Activated CD4-positive, alpha-beta T cell treated with anti-CD3 and anti-CD28 coated beads, Interleukin-10, Interleukin-2, amounts not matched to agents 100 ng/mL and 50 ng/mL, durations not matched to agents 16 hours and 8 hours (primary cell): ENCODE results near the gene PRDM8.

Experiments
- DNase-seq: peaks from one replicate; pipeline ENCODE4 v3.0.0-alpha.2; 2020

Gene PRDM8

DNA sequence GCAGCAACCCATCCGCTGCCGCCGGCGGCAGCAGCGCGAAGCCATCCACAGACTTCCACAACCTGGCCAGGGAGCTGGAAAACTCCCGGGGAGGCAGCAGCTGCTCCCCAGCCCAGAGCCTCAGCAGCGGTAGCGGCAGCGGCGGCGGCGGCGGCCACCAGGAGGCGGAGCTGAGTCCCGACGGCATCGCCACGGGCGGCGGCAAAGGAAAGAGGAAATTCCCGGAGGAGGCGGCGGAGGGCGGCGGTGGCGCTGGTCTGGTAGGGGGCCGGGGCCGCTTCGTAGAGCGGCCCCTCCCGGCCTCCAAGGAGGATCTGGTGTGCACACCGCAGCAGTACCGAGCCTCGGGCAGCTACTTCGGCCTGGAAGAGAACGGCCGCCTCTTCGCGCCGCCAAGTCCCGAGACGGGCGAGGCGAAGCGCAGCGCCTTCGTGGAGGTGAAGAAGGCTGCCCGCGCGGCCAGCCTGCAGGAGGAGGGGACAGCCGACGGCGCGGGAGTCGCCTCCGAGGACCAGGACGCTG, 4.9 kb downstream of the PRDM8 start:
- DNase-seq, result peak; percentile 80

DNA sequence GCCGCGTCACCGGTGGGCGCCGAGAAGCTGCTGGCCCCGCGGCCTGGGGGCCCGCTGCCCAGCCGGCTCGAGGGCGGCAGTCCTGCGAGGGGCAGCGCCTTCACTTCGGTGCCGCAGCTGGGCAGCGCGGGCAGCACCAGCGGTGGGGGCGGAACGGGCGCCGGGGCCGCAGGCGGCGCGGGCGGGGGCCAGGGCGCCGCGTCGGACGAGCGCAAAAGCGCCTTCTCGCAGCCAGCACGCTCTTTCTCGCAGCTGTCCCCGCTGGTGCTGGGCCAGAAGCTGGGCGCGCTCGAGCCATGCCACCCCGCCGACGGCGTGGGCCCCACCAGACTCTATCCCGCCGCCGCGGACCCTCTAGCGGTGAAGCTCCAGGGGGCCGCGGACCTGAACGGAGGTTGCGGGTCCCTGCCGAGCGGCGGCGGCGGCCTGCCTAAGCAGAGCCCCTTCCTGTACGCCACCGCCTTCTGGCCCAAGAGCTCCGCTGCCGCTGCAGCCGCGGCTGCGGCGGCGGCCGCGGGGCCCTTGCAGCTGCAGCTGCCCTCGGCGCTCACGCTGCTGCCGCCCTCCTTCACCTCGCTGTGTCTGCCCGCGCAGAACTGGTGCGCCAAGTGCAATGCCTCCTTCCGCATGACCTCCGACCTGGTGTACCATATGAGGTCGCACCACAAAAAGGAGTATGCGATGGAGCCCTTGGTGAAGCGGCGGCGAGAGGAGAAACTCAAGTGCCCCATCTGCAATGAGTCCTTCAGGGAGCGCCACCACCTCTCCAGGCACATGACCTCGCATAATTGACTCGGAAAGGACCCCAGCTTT, 5.6 kb downstream of the PRDM8 start:
- peak; percentile 73 for DNase-seq

DNA sequence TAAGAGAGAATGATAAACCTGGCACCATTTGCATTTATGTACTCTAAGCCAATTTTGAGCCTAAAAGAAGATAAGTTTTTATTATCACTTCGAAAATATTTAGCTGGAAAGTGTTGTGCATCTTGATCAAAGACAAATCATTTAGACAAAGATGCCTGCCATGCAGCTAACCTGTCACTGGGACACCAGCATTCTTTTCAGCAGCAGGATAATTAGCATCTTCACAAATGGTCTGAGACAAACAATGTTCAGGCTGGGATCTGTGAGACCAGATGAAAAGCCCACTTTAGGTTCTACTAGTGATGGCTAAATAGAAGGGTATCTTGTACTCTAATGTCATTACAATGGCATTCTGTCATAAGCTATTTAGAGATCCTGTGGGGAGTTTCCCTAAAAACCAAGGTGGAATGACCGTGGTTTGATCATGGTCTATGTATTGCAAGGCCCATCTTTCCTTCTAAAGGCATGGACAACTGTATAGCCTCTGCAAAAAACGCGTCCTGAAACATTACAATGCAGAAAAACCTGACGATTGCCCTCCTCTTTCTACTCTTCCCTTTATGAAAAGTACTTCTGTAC, 7.2 kb downstream of the PRDM8 start:
- DNase-seq, result no peak

DNA sequence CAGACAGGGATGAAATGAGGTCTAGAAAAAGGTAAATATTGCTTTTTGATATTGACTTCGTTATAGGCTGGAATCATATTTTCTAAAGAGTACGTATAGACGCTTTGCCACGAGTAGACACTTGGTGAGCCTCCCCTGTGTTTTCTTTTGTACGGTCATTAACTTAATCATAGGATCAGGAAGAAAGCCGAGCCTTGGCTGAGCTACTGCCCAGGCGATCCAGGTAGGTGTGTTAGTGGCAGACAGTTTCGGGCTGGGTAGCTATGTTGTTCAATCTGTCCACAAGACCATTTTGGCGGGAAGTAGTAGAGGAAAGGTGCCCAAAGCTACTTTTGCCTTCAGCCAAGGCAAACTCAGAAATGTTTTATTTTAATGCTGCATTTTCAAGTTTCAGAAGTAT, 8.8 kb downstream of the PRDM8 start:
- no peak for DNase-seq

DNA sequence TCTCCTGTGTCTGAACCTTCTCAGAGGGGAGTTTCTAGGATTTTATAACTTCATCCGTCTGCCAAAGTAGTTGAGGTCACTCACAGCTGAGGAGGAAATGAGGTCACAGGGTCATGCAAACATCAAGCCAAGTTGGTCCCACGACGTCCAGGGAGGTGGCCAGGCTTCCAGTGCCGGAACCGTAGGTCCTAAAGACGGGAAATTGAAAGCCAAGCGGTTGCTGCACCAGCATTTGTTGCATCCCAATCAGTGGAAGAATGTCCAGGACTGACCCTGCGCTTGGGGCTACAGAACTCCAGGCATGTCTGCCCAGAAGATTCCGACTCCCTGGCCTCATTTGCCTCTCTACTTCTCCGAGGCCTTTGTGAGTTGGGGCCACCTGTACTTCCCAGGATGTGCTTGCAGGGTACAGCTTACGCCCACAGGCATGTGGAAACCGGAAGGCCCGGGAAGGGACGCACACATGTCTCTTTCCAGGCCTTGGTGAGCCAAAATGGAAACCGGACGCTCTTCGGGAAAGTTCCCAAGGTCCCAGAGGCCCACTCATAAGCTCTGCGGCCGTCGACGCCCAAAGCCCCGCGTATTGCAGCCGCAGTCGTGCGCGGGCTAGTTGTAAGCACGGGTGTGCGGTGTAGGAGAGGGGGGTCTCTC, 9.3 kb downstream of the PRDM8 start:
- no peak for DNase-seq

DNA sequence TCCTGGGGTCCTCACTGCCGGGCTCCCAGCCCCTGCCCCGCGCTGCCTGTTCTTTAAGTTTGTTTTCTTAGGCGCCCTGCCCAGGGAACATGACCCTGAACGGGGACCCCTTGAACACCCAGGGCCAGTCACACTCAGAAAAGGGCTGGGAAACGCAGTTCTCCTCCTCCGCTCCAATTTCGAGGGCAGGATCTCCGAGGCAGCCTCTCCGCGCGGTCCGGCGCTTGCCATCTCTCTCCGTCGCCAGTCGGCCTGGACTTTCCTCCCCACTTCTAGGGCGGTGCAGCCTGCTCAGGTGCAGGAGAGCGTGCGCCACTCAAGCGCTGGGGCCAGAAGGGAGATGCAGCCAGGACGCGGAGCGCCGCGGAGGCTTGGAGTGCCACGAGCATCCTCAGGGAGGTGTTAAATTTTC, 9.9 kb downstream of the PRDM8 start:
- no peak for DNase-seq

DNA sequence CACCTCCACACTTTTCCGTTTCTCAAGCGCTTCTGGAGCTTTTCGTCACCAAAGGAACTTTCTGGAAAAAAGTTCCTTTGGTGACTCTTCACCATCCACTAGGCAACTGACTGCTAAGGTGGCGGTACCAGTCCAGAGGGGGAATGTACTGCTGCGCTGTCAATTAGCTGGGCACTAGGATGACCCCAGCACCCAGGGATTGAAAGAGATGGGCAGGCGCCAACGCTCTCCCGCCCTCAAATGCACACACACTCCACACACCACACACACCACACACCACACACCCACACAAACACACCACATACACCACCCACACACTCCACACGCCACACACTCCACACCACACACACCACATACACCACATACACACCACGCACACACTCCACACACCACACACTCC, 10.4 kb downstream of the PRDM8 start:
- DNase-seq, result no peak

DNA sequence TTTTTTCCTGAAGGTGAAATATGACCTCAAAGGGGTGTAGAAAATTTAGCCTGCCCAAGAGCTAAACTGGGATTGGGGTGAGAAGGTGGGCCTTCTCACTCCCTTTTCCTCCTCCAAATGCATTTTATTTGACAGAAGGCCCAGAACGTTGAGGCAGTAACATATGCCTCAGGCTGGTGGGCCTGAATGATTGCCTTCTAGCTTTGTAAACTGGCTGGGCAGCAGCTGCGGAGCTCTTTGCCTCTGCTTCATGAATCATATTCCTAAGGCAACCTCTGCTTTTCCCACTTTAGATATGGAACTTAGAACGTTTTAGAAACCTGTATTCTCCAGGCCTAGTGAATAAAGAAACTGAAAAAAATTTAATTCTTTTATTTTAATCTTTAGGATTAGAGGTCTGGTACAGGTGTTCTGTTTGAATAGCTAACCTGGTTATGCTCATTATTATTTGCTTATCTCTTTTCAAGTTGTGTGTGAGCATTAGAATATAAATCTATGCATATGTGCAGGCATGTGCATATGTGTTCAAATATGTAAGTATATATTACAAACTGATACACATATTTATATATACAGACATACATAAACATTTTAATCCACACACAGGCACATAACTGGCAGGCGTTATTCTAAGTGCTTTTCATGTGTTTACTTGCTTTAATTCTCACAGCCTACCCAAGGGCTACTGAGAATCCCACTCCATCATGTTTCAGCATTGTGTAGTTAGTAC, 11.5 kb downstream of the PRDM8 start:
- no peak for DNase-seq

DNA sequence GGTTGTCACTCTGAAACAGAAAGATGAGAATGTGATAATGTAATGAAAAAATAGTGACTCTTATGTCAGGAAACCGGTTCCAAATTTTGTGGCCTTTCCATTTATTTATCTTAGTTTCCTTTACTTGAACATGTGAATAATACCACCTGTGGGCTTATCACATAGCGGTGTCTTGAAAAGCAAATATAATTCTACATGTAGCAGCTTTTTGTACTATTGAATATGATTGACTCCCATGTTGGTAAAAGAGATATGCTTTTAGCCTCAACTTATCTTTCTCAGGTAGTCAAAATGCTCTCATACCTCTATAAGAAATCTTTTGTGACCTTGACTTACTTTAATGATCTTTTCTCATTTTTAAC, 12.0 kb downstream of the PRDM8 start:
- DNase-seq, result no peak

DNA sequence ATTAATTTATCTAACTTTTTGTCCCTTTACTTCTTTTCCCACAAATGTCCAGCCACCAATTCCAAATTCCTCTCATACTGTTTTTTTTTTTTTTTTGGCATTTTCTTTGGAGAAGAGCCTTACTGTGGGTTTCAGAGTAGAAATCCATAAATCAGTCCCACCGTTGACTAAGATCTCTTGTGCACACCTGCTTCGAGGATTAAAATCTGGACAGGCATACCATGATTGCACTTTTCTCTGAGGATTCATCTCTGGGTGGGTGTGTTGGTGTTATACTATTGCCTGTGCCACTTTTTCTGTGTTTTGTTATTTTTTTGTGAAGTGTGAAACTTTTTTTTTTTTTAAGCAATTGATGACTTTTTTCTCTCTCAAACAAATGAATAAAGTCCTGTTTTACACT, 13.2 kb downstream of the PRDM8 start:
- DNase-seq, result no peak

DNA sequence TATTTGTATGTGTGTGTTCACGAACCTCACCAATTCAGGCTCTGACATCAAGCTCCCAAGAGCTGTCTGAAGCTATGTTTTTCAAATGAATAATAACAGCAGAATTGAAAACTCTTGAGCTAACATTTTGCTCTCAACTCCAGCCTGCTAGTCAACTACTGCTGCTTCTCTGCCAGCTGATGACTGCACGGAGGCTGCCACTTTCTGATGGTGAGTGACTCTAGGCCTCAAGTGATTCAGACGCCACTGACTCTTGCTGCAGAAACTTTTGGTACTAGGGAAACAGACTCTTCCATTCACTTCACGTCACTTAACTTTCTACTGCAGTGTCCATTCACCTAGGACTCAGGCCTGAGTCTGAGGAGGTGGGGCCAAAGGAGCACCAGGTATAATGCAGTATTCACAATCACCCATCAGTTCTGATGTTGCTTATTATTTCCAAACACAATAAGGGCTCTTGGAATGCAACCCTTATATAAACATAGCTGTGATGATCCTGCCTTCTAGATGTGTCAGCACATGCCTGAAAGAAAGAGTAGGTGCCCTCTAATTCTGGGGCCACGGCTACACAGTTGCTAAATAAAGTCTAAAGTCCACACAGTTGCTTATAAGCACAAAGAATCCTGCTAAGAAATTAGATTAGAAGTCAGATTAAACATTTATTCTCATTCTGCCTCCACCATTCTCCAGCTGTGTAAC, 16.0 kb downstream of the PRDM8 start:
- no peak for DNase-seq

DNA sequence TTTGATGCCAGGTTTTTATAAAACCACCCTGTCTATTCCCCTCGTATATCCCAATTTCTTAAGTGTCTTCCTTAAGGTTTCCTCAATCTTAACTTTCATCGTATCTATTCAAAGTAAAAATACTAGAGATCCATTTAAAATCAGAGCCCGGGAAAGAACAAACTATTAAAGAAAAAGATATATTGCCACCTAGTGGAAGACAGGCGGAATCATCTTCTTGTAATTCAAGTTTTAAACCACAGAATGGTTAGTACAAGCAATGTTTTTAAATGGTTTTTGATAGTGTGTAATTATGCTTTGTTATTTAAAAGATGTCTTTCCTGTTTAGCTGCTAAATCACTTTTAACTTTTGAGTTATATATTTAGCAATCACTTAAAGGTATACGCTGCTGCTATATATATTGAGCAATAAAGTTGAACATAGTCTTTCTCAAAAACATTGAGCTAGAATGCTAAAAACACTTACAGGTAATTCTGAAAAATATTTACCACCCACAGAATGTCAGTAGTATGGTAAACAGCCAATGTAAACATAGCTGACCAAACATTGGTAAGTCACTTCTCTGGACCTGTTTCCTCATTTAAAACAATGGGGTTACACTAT, 18.2 kb downstream of the PRDM8 start:
- peak; percentile 43 for DNase-seq

DNA sequence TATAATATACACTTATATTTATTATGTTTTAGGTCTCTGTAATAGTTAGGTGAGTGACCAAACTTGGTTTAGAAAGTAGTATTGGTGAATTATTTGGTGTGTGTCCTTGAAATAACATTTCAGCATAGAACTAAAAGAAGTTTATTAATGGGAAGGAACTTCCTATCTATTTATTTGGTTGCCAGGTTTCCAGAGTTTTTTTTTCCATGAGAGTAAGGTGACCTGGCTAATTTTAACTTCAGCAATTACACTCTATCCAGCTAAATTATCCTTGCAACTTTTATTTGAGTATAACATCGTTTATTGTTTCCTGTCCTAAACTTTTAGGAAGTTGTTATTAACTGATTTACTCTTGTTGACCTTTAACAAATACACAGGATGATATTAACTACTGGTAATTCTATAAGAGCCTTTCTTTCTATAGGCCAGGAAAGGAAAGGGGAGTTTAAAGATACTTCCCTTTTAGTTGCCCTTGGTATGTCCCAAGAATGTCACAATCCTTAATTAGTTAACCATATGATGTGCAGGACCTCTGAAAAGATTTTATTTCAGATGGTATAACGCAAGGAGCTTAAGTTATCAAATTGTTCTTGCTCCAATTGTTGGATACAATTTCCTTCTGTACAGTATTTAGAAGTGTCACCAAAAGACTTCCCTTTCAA, 18.9 kb downstream of the PRDM8 start:
- DNase-seq, result no peak

DNA sequence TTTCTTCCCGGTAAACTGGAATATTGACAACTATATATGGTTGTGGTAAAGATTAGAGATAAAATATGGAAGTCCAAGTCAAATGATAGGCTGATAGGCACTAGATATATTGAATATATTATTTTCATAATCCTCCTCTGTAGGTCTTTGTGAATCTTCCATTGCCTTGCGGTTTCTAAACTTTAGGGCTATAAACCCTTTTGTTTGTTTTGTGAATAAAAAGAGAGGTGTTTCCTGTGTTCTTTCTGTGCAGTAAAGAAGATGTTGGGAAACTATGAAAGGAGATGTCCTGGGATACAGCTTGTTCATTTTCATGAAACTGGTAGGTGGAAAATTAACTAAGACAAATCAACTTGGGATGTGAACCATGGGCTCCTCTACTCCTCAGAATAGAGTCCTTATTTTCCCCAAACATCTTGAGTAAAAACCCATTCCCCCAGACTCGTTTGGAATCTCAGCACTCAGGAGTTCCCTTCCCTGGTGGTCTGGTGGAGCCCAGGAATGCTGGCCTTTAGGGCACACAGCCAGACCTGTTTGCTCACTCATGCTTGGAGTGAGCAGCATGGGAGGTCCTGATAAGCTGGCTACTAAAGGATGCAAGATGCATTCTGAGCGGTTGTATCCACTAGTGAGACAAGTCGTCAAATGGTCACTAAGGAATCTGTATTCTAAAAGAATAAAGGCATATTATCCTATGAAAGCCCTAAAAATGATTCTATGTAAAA, 22.2 kb downstream of the PRDM8 start:
- no peak for DNase-seq

DNA sequence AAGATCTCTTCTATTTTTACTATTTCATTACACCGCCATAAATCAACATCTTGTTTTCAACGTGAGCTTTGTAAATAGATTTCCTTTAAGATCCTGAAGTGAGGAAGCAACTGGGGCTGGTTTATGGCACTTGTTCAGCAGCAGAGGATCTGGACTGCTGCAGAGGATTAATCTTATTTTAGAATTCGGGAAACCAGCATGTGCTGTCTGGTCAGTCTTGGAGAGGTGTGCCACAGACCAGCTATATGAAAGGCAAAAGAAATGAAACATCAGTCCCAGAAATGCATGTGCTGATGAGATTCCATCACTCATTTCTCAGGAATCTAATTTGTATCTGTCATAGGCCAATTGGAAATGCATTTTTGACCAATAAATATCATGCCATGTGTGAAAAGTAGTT, 23.4 kb downstream of the PRDM8 start:
- DNase-seq, result no peak

DNA sequence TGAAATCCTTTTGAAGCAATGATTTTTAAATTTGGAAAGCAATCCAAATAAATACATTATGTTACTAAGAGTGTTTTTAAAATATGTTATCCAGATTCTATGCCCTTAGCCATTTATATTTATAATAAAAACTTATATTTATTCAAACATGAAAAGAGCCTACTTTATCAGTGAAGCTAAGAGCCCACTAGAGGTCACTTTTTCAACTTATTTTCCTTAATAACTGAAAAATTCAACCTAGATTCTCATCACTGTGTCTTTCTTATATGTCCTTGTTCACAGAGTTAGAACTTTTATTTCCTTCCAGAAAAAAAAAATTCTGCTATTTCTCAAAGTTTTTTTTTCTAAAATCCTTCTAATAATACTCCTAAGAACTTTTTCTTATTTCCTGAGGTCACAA, 23.9 kb downstream of the PRDM8 start:
- no peak for DNase-seq

DNA sequence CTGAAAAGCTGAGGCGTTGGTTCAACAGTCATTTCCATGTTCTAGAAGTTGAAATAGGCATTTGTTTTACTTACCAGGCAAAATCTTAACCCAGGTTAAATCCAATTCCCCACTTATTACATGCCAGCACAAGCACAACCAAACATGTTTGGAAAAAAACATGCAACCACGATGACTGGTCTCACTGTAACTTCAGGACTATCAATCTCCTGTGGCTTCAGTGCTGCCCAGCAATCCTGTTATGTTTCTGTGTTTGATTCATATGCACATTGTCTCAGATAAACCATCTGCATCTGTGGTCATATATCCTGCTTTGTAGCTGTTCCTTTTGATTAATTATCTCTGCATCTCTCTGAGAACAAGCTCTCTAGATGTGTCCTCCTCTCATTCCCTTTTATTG, 28.3 kb downstream of the PRDM8 start:
- DNase-seq, result no peak

DNA sequence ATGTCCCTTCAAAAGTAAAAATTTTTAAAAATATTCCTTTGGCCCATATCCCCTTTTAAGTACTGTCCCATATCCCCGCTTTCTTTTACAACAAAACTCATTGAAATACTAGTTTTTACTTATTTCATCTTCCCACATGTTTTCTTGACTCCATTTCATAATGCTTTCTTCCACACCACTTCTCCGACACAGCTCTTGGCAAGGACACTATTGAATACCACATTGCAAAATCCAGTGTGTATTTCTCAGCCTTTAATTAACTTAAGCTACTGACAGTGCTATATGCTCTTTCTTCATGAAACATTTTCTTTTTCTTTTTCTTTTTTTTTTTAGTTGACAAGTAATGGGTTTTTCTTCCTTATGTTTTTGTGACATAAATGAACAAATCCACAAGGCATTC, 28.8 kb downstream of the PRDM8 start:
- no peak for DNase-seq

DNA sequence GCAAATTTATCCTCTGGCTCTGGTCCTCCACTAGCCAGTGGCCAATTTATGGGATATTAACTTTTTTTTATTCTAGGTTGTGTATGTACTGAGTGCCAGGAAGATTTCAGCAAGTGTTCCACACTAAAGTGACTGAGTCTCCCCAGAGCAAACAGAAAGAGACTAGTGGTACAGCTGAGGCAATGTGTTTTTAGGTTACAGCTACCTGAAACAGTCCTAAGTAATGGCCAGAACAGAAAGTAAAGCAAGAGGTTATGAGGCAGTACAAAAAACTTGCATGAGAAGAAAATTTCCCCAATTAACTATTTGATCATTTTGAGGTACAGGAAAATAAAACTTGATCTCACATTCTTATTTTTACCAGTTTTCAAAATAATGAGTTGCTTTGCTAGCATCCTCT, 31.2 kb downstream of the PRDM8 start:
- DNase-seq, result no peak

DNA sequence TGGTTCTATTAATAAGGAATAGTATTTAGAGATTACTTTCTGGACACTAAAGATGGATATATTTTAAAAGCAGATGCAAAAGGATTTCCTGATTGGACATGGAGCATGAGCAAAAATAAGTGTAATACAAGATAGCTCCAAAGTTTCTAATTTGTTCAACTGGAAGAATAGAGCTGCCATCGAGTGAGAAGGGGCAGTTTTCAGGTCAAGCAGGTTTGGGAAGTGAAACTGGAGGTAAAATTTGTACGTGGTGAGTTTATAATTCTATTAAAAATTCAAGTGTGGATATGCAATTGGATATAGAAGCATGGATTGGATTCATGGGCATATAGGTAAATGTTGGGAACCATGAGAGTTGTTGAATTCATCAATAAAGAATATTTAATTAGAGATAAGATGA, 31.8 kb downstream of the PRDM8 start:
- no peak for DNase-seq

DNA sequence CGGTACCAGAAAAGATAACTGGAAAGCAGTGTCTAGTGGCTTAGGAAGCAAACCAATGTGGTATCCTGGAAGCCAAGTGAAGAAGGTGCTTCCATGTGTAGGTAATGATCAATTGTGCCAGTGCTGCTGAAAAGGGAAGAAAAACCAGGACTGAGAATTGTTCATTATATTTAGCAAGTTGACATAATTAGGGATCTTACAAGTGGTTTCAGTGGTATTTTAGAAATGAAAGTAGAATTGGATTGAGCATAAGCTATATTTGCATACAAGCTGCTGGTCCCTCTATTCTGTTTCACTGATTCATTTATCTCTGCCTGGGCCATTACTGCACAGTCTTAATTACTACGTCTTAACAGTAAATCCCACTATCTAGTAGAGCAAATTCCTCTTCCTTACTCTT, 32.3 kb downstream of the PRDM8 start:
- DNase-seq, result no peak
